K562 (cell line): ENCODE data around the gene CPLX3.

Experiments used
- CREB1 ChIP-seq, 2 experiments: sonication (generic) in 1 of 2; formaldehyde crosslinking in 1 of 2; IDR thresholded peaks; 2 replicates each; pipeline versions ENCODE4 v1.6.1 to v1.8.0; 2012 to 2022; ENCODE audit warnings: inconsistent platforms in 1 of 2, mild to moderate bottlenecking in 1 of 2, missing genetic modification reagents in 1 of 2, moderate library complexity in 1 of 2
- CTCF ChIP-seq, 3 experiments: IDR thresholded peaks in 2 of 3; conservative IDR thresholded peaks in 1 of 3; 2 replicates each; pipeline ENCODE4 v1.5.1; 2011 to 2012; ENCODE audit warnings: low read length in 3 of 3, mild to moderate bottlenecking in 3 of 3, control low read depth in 2 of 3, improper control_type of control experiment in 1 of 3, inconsistent platforms in 1 of 3, low read depth in 1 of 3, mixed read lengths in 1 of 3, moderate library complexity in 1 of 3; ENCODE audit not compliant: insufficient read depth in 2 of 3
- PHF20 ChIP-seq: fragments of 450-650 bp; IDR thresholded peaks from 2 replicates; pipeline ENCODE4 v1.6.1; 2018; ENCODE audit not compliant: partially characterized antibody
- RBBP5 ChIP-seq: fragments of 200-600 bp; sonication (generic); IDR thresholded peaks from 2 replicates; pipeline ENCODE4 v1.6.1; 2012; ENCODE audit warnings: borderline replicate concordance, mild to moderate bottlenecking, low read length, control low read depth, inconsistent platforms; ENCODE audit not compliant: insufficient read depth, poor library complexity, severe bottlenecking
- SMARCC2 ChIP-seq: fragments of 450-650 bp; IDR thresholded peaks from 2 replicates; pipeline ENCODE4 v1.6.1; 2017; ENCODE audit warnings: antibody characterized with exemption, moderate library complexity, mild to moderate bottlenecking, low read depth
- SMC3 ChIP-seq: conservative IDR thresholded peaks from 2 replicates; pipeline ENCODE4 v1.6.1; 2011; ENCODE audit warnings: low read depth, low read length, improper control_type of control experiment; ENCODE audit not compliant: insufficient read depth
- THRA ChIP-seq: fragments of 450-650 bp; IDR thresholded peaks from 2 replicates; pipeline ENCODE4 v1.6.1; 2017; ENCODE audit warnings: mild to moderate bottlenecking, moderate library complexity
- ZEB2 ChIP-seq: fragments of 450-650 bp; IDR thresholded peaks from 2 replicates; pipeline ENCODE4 v1.6.1; 2016

DNA sequence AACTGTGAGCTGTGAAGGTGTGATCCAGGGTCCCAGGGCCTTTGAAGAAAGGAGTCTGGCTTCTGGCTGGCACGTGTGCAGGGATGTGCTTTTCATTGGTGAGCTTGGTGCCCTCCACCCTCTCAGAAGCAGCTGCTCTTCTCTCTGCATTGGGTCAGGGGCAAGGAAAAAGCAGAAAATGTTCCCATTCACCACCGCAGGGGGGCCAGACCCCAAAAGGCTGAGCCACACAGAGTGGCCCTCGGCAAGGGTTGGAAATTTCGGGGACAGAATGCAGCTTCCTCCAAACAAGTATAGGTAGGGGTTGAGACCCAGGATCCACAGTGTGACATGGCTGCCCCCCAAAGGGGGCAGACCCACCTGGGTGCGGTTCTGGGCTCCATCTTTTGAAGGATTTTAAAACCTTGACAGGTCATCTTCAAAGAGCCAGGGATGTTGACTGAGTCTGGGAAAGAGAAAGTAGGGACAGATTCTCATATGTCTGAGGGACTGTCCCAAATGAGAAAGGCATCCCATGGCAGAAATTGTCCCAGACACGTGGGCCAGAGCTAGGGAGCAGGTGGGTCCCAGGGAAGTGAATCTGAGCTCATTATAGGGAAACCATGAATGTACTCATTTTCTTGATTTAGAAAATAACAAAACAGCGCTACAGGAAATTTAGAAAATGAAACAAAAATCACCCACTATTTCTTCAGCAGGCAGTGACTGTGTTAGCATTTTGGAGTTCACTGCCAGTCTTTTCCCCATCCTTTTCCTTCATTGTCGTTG lies 41.8 kb upstream of the CPLX3 start:
- TF ChIP-seq PHF20 (no peak), CTCF (IDR thresholded peaks at IDR 0.05 in 2 of 3, conservative IDR thresholded peaks at IDR 0.05 in 1 of 3; ENCODE audit: insufficient read depth in 2 of 3, low read depth in 1 of 3, low read length in 3 of 3) (no peak), CREB1 (IDR thresholded peaks at IDR 0.05) (no peak), CREB1 (CRISPR knock-in tag; IDR thresholded peaks at IDR 0.05) (no peak), SMARCC2 (no peak), SMC3 (no peak), THRA (no peak), RBBP5 (no peak), ZEB2 (no peak)
